Endothelial cell (in vitro differentiated cells): ENCODE measurements around the gene TRIM17. TPM values are rescaled to one million over a fixed set of nuclear protein-coding genes. Genes with fewer than 3 reads are reported as not detected.

ENCODE experiments used
- DNase-seq: peaks from one replicate; pipeline ENCODE4 v3.0.0; 2021; ENCODE audit warnings: low spot score
- H3K27ac Mint-ChIP-seq: one replicate; pipeline ENCODE4 v1.8.0; 2021; ENCODE audit warnings: mixed read lengths, inconsistent platforms; ENCODE audit not compliant: unreplicated experiment
- H3K27me3 Mint-ChIP-seq: one replicate; pipeline ENCODE4 v1.8.0; 2021; ENCODE audit warnings: mild to moderate bottlenecking, moderate library complexity, mixed read lengths, inconsistent platforms; ENCODE audit not compliant: unreplicated experiment
- H3K36me3 Mint-ChIP-seq: one replicate; pipeline ENCODE4 v1.8.0; 2021; ENCODE audit warnings: mild to moderate bottlenecking, low read depth, mixed read lengths, inconsistent platforms; ENCODE audit not compliant: unreplicated experiment
- H3K4me1 Mint-ChIP-seq: one replicate; pipeline ENCODE4 v1.8.0; 2021; ENCODE audit warnings: mild to moderate bottlenecking, mixed read lengths, inconsistent platforms; ENCODE audit not compliant: unreplicated experiment
- H3K4me3 Mint-ChIP-seq: one replicate; pipeline ENCODE4 v1.8.0; 2021; ENCODE audit warnings: mild to moderate bottlenecking, mixed read lengths, inconsistent platforms; ENCODE audit not compliant: unreplicated experiment
- H3K9me3 Mint-ChIP-seq: one replicate; pipeline ENCODE4 v1.8.0; 2021; ENCODE audit warnings: mixed read lengths, inconsistent platforms; ENCODE audit not compliant: unreplicated experiment
- CTCF ChIP-seq: fragments of 200-600 bp; sonication (generic); IDR thresholded peaks from one replicate; pipeline ENCODE4 v1.5.0; 2021; ENCODE audit warnings: antibody characterized with exemption; ENCODE audit not compliant: unreplicated experiment
- total RNA-seq: library from RNA; stranded (reverse); fragmentation: NEBNext Ultra II Directional; extraction: Animal tissue kit (Norgen Biotek cat#: 25700); gene quantifications from one replicate; pipeline ENCODE4 v1.2.1, GENCODE V29; 2021; ENCODE audit not compliant: unreplicated experiment

The TRIM17 gene
- total RNA-seq, 1 donor from 2014 or later: 2.3 TPM

- peak; percentile 98 for TF ChIP-seq CTCF
- peaks cover 19% of the 10 kb centered on the region for H3K4me1 Mint-ChIP-seq
- H3K4me3 Mint-ChIP-seq: peak overlapping the region; percentile 94
- no peaks in the 10 kb centered on the region for H3K9me3 Mint-ChIP-seq
- DNase-seq: peak; percentile 68
- peaks cover 1% of the 10 kb centered on the region for H3K36me3 Mint-ChIP-seq
- H3K27ac Mint-ChIP-seq: no peak overlapping the region
- peaks cover 13% of the 10 kb centered on the region for H3K27me3 Mint-ChIP-seq
Measured at GRCh38 chr1:228459091-228459993, 42.7 kb upstream of the TRIM17 start.

- Mint-ChIP-seq H3K27ac (peak overlapping the region; percentile 91), H3K4me1 (peaks cover 15% of the 10 kb centered on the region), H3K27me3 (peaks cover 8% of the 10 kb centered on the region), H3K36me3 (peaks cover 6% of the 10 kb centered on the region), H3K9me3 (no peaks in the 10 kb centered on the region), H3K4me3 (peak overlapping the region; percentile 94)
- peak; percentile 78 for DNase-seq
- peak; percentile 49 for TF ChIP-seq CTCF
Measured at GRCh38 chr1:228457396-228458176, 40.9 kb upstream of the TRIM17 start.

- peaks cover 15% of the 10 kb centered on the region for H3K4me1 Mint-ChIP-seq
Measured at GRCh38 chr1:228457017-228457395, 40.3 kb upstream of the TRIM17 start.

GRCh38 chr1:228456252-228457016 is 39.8 kb upstream of the TRIM17 start:
- H3K4me3 Mint-ChIP-seq: peak overlapping the region; percentile 94
- TF ChIP-seq CTCF: no peak
- H3K36me3 Mint-ChIP-seq: peaks cover 6% of the 10 kb centered on the region
- H3K27me3 Mint-ChIP-seq: peaks cover 8% of the 10 kb centered on the region
- DNase-seq: no peak
- H3K4me1 Mint-ChIP-seq: peaks cover 15% of the 10 kb centered on the region
- no peak overlapping the region for H3K27ac Mint-ChIP-seq
- H3K9me3 Mint-ChIP-seq: no peaks in the 10 kb centered on the region

More at GRCh38 chr1:228457017-228457395, 40.3 kb upstream of the TRIM17 start:
- H3K9me3 Mint-ChIP-seq: no peaks in the 10 kb centered on the region
- H3K4me3 Mint-ChIP-seq: peak overlapping the region; percentile 94
- peaks cover 6% of the 10 kb centered on the region for H3K36me3 Mint-ChIP-seq
- no peak for DNase-seq
- no peak for TF ChIP-seq CTCF
- peaks cover 8% of the 10 kb centered on the region for H3K27me3 Mint-ChIP-seq
- no peak overlapping the region for H3K27ac Mint-ChIP-seq
